Hematopoietic multipotent progenitor cell treated with erythropoietin and hydrocortisone succinate and interleukin-3 and kit ligand, for 8 days (in vitro differentiated cells): ENCODE measurements around the gene GTF3C1.
"Not testable (repeated sequence)": the region's sequence is repeated elsewhere in the genome, so short reads cannot be mapped to it uniquely, and the experiment has no call there.

Experiments
- DNase-seq: peaks from one replicate; pipeline ENCODE4 v3.0.0-alpha.2; 2015

GTF3C1 gene

DNA sequence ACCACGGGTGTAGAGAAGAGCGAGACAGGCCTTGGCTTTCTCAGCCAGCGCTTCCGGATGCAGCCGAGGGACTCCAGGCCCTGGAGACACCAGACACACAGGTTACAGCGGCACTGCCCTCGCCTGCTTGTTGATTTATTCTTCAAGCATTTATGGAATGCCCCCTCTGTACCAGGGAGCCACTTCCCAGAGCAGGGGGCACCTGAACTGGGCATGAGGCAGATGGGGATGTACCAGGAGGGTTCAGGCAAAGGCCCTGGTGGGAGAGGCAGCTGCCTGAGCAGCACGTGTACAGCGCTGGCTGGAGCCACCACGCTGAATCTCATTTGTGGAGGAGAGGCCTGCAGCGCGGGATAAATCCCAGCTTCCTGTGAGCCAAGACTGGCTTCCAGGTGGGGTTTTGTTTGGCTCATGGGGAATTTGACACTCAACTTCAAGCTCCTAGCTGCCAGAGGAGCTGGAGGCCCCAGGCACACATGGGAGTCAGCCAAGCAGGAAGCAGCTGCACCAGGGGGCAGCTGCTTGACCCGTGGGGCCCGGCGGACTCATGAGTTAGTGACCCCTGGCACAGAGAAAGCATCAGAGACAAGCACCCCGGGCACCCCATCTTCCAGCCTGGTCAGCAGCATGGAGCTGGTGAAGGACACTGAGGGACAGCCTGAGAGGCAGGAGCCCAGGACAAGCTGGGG lies 88.1 kb downstream of the GTF3C1 start:
- DNase-seq: no peak

DNA sequence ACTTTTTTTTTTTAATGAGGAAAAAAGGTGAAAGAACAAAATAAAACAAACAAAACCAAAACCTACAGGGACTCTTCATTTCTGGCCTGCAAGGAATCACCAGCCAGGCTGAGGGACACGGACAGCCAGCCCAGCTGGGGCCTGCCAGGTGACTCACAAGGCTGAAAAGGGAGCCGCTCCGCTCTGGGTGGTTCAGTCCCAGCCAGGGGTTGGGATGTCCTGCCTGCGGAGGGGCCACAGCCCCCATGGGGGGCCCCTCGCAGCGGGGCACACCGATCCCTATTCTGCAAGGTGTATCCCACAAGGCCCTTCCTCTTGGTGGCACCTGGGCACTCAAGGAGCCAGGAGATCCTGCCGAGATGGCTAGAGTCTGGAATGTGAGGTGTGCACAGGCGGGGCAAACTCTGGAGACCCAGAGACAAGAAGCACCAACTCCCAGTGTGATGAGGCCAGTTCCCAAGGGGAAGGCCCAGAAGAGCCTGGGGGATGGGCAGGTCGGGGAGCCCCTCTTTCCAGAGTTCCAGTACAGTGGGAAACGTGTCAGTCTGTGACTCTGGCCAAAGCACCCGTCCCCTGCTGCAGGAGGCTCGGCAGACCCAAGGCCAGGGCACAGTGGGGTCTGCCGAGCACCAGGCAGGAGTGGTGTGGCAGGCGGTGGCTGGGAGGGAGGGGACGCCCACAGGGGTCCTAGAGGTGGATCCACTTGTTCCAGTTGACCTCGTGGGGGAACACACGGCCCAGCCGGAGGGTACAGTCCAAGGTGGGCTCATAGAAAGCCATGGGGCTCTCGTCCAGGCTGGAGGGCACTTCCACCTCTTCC lies 88.8 kb downstream of the GTF3C1 start:
- DNase-seq: no peak

DNA sequence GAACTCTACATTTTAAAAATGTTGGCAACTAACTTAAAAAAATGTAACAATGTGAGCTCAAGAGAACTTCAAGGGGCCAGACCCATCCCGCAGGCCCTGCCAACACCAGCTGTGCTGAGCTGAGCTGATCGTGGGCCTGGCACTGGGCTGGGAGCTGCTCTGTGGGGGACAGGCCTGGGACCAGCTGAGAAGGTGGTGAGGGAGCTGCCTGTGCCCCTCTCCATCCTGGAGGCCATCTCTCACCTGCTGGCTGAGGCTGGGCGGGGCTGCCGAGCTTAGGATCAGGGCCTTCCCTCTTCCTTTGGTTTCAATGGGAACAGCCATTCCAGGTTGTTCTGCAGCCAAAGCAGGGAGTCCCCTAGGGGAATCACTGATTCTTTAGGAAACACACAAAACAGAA lies 89.5 kb downstream of the GTF3C1 start:
- DNase-seq: no peak

GRCh38 chr16:27458987-27459688 lies 90.6 kb downstream of the GTF3C1 start:
- DNase-seq: no peak

DNA sequence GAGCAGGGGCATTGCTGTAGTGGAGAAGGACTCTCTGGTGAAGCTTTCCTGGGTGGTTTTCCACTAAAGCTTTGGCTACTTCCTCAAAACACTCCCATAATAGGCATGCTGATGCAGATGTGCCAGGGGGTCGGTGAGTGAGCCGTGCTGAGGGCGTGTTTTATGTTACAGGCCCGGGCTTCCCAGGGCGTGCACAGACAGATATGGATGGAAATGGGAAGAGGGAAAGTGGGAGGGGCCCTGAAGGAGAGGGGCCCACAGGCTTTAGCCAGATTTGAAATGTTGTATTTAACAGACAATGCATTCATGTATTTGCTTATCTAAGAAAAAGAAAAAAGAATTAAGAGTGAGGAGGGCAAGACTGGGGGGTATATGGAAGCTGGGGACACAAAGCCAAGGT lies 91.5 kb downstream of the GTF3C1 start:
- DNase-seq: no peak

DNA sequence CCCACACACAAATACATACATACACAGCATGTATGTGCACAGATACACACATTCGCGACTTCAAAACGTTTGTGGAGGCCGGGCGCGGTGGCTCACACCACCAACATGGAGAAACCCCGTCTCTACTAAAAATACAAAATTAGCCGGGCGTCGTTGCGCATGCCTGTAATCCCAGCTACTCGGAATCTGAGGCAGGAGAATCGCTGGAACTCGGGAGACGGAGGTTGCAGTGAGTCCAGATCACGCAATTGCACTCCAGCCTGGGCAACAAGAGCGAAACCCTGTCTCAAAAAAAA lies 92.2 kb downstream of the GTF3C1 start:
- not testable (repeated sequence) for DNase-seq

DNA sequence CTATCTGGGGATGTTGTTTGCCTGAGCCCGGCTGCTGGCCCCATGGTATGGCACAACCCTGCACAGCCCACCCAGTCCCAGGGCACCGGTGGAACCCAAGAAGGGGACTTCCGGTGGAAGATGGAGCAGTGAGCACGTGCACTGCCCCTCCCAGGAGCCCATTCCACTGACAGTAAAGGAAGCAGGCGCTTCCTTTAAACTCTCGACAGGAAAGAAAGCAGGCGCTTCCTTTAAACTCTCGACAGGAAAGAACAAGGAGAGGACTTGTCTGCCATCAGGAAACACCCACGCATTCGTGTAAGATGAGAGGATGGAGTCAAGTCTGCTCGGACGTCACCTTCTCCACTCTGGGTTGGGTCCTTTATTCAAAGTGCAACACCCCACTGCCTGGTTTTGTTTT lies 94.0 kb downstream of the GTF3C1 start:
- DNase-seq: no peak

- no peak for DNase-seq
Measured at GRCh38 chr16:27453494-27453825, 96.3 kb downstream of the GTF3C1 start.

DNA sequence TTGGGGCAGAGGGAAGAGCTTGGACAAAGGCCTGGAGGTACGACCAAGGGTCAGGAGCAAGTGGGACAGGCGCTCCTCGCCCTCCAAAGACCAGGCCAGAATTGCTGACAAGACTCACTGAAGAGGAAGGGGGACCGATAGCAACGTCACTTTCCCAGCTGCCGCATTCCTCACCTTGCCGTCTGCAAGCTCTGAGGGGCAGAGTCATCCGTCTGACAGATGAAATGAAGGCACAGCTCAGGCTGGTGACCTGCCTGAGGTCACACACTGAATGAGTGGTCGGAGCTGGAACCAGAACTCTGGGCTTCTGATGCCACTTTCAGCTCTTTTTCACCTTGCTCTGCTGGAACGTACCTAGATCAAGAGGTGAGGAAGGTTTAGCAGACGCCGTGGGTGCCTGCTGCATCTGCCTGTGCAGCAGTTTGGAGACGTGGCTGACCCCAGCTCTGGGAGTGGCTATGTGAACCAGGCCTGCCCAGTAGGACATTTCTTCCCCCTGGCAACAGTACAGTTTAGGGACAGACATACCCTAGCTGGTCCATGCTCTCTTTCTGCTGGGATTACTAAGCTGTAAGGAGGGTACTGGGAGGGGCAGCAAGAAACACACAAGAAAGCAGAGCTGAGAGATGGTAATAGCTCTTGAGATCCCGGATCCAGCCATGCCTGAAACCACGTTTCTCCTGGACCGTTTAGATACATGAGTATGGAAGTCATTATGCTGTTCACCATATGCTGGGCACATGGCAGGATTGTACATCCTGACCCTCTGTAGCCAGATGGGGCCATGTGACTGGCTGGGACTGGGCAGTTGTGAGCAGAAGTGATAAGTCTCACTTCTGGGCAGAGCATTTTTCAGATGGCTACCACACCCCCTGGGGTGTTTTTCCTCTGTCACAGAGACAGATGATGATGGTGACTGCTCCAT lies 96.9 kb downstream of the GTF3C1 start:
- DNase-seq: peak; percentile 31

DNA sequence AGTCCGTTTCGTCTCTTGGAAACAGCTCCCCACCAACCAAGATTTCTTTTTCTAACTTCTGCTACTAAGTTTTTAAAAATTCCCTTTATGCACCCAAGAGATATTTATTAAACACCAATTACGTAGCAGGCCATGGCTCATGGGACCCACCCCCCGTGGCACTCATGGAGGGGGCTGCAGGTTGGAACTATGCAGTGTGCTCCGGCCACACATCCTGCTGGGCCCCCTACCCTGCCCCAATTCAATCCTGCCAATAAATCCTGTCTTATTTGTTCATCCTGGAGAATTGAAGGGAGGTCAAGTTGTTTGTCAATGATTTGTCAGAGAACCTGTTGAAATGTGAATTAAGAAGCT lies 99.5 kb downstream of the GTF3C1 start:
- no peak for DNase-seq

DNA sequence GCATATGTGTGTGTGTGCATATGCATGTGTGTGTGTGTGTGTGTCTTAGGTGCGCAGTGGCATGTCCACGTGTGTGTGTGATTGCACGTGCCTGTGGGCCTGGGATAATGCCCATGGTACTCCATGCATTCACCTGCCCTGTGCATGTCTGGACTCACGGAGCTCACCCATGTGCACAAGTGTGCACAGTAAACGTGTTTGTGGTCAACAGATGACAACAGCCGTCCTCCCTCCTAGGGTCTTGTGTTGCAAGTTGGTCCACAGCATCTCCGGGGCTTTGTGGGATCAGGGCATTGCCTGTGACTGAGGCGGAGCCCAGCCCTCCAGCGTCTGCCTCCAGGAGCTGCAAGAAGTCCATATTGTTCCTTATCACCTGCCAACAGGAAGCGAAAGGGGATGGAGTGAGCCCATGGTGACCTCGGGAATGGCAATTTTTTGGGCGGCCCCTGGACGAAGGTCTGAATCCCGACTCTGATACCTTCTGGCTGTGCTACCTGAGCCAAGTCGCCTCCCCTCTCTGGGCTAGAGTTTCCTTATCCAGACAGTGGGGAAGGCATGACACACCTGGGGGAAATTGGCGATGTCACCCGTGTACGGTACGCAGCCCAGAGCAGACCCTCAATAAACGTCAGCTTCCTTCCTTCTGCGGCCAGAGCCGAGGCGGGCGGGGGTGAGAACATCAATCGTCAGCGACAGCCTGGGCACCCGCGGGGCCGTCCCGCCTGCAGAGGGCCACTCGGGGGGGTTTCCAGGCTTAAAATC lies 100.1 kb downstream of the GTF3C1 start:
- DNase-seq: no peak

DNA sequence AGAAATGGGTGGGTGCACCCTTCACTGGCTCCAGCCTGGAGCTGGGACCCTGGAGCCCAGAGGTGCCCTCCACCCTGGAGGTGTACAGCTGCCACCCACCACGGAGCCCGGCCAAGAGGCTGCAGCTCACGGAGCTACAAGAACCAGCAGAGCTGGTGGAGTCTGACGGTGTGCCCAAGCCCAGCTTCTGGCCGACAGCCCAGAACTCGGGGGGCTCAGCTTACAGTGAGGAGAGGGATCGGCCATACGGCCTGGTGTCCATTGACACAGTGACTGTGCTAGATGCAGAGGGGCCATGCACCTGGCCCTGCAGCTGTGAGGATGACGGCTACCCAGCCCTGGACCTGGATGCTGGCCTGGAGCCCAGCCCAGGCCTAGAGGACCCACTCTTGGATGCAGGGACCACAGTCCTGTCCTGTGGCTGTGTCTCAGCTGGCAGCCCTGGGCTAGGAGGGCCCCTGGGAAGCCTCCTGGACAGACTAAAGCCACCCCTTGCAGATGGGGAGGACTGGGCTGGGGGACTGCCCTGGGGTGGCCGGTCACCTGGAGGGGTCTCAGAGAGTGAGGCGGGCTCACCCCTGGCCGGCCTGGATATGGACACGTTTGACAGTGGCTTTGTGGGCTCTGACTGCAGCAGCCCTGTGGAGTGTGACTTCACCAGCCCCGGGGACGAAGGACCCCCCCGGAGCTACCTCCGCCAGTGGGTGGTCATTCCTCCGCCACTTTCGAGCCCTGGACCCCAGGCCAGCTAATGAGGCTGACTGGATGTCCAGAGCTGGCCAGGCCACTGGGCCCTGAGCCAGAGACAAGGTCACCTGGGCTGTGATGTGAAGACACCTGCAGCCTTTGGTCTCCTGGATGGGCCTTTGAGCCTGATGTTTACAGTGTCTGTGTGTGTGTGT lies 100.9 kb downstream of the GTF3C1 start:
- no peak for DNase-seq

DNA sequence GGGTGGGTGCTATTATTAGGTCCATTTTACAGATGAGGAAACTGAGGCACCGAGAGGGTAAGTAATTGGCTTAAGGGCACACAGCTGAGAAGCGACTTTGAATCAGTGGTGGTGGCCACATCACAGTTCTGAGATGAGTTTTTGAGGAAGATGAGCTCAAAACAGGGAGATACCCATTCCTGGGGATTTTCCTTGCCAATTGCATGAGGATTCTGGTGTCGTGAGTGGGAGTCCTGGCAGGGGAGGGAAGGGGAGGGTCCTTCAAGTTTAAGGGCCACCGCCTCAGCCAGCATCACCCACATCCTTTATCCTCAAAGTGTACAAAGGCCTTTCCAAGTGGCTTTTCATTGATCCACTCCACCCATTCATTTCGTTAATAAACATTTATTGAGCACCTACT lies 102.4 kb downstream of the GTF3C1 start:
- DNase-seq: no peak

DNA sequence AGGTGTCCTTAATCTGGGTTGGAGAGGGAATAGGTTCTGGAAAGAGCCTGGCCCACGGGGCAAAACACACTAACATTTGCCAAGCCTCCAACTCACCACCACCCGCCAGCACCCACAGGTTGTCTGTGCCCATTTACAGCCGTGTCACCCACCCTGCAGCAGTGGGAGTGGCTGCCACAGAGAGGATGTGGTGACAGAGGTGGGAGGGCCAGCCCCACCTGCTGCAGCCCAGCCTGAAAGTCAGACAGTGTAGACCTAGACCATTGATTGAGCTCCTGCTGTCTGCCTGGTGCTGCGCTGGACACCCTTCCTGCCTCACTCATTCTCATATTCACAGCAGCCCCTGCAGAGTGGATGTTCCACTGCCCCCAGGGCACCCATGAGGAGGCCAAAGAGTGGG lies 103.0 kb downstream of the GTF3C1 start:
- DNase-seq: no peak

DNA sequence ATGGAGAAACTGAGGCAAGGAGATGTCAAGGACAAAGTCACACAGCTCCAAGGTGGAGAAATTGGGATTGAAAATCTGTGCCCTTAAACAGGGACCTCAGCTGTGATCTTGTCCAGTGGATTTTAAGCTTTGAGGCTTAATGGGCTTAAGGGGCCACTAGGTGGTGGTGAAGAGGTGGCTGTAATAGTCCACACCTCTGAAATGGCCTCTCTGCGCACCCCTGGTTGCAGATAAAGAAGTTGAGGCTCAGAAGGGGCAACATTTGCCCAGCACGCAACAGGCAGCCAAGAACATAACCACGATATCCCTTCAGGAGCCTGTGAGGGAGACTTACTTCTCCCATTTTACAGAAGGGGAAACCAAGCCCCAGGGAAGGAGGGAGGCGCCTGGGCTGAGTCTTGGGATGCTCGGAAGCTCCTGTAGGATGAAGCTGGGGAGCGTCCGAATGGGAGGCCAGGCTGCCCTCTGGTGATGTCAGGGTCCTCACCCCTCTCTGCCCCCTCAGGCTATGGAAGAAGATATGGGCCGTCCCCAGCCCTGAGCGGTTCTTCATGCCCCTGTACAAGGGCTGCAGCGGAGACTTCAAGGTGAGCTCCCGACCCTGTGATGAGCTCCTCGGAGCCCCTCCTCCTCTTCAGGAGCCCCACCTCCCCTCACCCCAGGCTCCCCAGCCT lies 104.1 kb downstream of the GTF3C1 start:
- DNase-seq: no peak

DNA sequence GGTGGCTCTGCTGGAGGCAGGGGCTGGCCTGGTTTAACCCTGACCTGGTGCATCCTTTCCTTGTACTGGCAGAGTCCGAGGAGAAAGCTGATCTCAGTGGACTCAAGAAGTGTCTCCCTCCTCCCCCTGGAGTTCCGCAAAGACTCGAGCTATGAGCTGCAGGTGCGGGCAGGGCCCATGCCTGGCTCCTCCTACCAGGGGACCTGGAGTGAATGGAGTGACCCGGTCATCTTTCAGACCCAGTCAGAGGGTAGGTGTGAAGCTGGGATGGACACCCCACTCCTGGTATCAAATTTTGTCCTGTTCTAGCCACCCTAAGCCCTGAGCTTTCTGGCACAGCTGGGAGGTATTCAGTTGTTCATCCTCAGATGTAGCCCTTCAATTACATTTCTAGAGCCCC lies 105.2 kb downstream of the GTF3C1 start:
- DNase-seq: no peak

GRCh38 chr16:27444015-27444414 lies 105.7 kb downstream of the GTF3C1 start:
- no peak for DNase-seq

- DNase-seq: no peak
Measured at GRCh38 chr16:27441998-27442397, 107.7 kb downstream of the GTF3C1 start.

DNA sequence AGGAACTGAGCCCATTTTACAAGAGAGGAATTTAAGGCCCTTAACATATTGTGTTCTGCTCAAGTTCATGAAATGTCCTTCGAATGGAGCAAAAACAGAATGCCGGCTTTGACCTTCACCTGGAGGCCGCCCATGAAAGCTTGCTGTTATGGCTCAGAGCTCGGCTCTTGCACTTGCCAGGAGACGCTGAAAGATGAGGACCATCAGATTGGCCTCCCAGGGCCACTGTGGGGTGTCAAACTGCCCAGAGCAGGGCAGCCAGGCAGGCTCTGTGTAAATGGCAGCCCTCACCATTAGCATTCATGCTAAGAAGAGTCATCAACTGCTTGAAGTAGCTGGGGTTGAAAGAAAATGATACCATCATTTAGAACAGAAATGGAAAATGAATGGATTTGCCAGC lies 108.4 kb downstream of the GTF3C1 start:
- DNase-seq: no peak

DNA sequence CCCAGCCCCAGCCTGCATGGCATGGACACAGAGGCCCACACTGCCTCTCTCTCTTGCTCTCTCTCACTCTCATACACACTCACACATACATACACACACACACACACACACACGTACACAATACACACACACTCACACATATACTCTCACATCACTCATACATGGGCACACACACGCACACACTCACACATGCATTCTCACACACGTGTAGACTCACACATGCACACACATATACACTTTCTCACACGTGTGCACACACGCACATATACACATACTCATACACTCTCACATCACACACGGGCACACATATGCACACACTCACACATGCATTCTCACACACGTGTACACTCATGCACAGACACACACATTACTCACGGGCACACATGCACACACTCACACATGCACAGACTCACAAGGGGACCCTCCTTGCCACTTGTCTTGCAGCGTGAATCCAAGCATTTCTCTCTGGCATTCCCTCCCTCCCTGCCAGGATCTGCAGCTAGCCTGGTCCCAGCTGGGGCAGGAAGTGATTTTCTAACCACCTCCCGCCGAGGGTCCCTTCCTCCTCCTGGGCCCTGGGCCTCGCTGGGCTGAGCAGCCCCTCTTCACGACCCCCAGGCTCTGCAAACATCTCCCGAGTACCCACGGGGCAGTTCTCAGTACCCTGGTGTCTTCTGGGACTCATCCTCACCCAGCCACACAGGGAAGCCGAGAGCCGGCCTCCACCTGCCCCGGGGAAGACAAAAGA lies 110.3 kb downstream of the GTF3C1 start:
- DNase-seq: no peak
